Prostate gland (tissue), 2 donors: ENCODE measurements around the gene COL11A2.

Experiments used
- POLR2A ChIP-seq: fragments of 450-650 bp; IDR thresholded peaks from one replicate; pipeline ENCODE4 v1.6.1; 2016; ENCODE audit warnings: antibody characterized with exemption, mild to moderate bottlenecking
- POLR2AphosphoS5 ChIP-seq: sonication (generic); formaldehyde crosslinking; IDR thresholded peaks from one replicate; pipeline ENCODE4 v1.6.1; 2017; ENCODE audit warnings: antibody characterized with exemption
- TF ChIP-seq, protein P1 (sequence below), 4 experiments: fragments of 200-600 bp in 2 of 4; fragments of 450-650 bp in 2 of 4; sonication (generic) in 2 of 4; IDR thresholded peaks; 1 replicate in 3 of 4; 2 replicates in 1 of 4; pipeline ENCODE4 v1.5.1; 2016 to 2019; ENCODE audit warnings: antibody characterized with exemption in 4 of 4, mild to moderate bottlenecking in 2 of 4, moderate library complexity in 2 of 4

GRCh38 chr6:33187809-33188208 is 4.5 kb downstream of the COL11A2 start:
- TF ChIP-seq, protein P1, sequence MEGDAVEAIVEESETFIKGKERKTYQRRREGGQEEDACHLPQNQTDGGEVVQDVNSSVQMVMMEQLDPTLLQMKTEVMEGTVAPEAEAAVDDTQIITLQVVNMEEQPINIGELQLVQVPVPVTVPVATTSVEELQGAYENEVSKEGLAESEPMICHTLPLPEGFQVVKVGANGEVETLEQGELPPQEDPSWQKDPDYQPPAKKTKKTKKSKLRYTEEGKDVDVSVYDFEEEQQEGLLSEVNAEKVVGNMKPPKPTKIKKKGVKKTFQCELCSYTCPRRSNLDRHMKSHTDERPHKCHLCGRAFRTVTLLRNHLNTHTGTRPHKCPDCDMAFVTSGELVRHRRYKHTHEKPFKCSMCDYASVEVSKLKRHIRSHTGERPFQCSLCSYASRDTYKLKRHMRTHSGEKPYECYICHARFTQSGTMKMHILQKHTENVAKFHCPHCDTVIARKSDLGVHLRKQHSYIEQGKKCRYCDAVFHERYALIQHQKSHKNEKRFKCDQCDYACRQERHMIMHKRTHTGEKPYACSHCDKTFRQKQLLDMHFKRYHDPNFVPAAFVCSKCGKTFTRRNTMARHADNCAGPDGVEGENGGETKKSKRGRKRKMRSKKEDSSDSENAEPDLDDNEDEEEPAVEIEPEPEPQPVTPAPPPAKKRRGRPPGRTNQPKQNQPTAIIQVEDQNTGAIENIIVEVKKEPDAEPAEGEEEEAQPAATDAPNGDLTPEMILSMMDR (IDR thresholded peaks at IDR 0.05): no peak
- no peak for TF ChIP-seq POLR2A
- no peak for TF ChIP-seq POLR2AphosphoS5
